Measurements from ENCODE around the gene CALM1.

Gene CALM1

GRCh38 chr14:90358359-90358758, 38.5 kb upstream of the CALM1 start:
- H3K27ac ChIP-seq = no peak overlapping the region
- no peak for TF ChIP-seq ZFX (IDR thresholded peaks at IDR 0.05; ENCODE audit: borderline replicate concordance)
- TF ChIP-seq CTCF (IDR thresholded peaks at IDR 0.05) = no peak

DNA sequence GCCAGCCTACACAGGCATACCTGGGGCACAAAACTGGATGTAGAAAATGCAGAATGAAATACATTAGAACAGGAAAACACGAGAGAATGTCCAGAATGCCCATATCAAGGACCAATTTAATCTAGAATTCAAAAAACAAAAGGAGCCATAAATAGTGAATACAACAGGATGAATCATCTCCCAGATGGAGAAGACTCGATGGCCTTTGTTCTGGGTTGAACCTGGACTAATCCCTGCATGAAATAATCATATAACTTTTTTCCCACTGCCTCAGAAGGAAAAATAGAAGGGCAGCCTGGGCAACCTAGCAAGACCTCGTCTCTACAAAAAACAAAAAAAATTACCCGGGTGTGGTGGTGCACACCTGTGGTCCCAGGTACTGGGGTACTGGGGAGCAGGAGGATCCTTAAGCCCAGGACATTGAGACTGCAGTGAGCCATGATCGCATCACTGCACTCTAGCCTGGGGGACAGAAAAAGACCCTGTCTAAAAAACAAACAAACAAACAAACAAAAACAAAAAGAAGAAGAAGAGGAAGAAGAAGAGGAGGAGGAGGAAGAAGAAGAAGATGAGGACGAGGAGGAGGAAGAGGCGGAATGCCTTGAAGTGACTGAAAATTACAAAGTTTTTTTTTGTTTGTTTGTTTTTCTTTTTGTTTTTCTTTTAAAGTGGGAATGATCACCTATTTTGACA, 34.8 kb upstream of the CALM1 start:
- TF ChIP-seq ZFX (IDR thresholded peaks at IDR 0.05; ENCODE audit: borderline replicate concordance) (no peak), CTCF (IDR thresholded peaks at IDR 0.05) (no peak)
- H3K27ac ChIP-seq = no peak overlapping the region

DNA sequence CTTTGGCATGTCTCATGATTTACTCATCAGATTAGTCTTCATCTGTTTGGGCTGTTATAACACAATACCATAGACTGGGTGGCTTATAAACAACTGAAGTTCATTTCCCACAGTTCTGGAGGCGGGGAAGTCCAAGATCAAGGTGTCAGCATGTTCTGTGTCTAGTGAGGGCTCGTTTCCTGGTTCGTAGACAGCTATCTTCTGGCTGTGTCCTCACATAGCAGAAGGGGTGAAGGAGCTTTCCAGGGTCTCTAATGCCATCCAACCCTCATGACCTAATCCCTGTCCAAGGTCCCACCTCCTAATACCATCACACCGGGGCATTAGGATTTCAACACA, 34.3 kb upstream of the CALM1 start:
- no peak for TF ChIP-seq CTCF (IDR thresholded peaks at IDR 0.05)
- no peak for TF ChIP-seq ZFX (IDR thresholded peaks at IDR 0.05; ENCODE audit: borderline replicate concordance)
- H3K27ac ChIP-seq = no peak overlapping the region

GRCh38 chr14:90368946-90369721, 27.7 kb upstream of the CALM1 start:
- H3K27ac ChIP-seq = no peak overlapping the region
- no peak for TF ChIP-seq CTCF (IDR thresholded peaks at IDR 0.05)
- no peak for TF ChIP-seq ZFX (IDR thresholded peaks at IDR 0.05; ENCODE audit: borderline replicate concordance)

DNA sequence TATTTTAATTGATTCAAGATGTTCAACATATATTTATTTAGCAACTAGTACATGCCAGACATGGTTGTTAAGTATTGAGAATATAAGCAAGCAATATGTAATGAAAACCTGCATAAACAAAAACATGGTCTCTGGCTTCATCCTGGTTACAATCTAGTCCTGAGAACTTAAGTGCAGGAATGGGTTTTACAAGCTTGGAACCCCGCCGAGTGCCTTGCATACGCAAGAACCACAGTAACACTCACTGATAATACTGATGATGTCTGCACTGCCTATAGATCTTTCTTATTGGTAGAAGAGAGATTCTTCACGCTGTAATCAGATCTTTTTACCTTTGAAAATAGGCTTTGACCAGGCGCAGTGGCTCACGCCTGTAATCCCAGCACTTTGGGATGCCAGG, 22.9 kb upstream of the CALM1 start:
- no peak for TF ChIP-seq CTCF (IDR thresholded peaks at IDR 0.05)
- no peak overlapping the region for H3K27ac ChIP-seq

GRCh38 chr14:90374813-90375212, 22.0 kb upstream of the CALM1 start:
- no peak overlapping the region for H3K27ac ChIP-seq
- no peak for TF ChIP-seq ZFX (IDR thresholded peaks at IDR 0.05; ENCODE audit: borderline replicate concordance)
- TF ChIP-seq CTCF (IDR thresholded peaks at IDR 0.05) = no peak

DNA sequence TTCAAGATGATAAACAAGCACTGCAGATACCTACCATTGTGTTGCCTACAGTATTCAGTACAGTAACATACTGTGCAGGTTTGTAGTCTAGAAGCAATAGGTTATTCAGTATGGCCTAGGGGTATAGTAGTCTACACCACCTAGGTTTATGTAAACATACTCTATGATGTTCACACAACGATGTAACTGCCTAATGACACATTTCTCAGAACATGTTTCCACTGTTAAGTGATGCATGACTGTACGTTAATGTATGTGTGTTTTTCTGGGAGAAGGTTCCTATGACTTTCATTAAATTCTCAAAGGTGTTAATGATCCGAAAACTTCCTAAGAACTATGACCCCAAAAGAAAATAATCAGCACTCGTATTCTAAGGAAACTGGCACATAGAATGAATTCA, 20.9 kb upstream of the CALM1 start:
- no peak overlapping the region for H3K27ac ChIP-seq
- TF ChIP-seq ZFX (IDR thresholded peaks at IDR 0.05; ENCODE audit: borderline replicate concordance) (no peak), CTCF (IDR thresholded peaks at IDR 0.05) (no peak)
